OCI-LY3 (cell line): ENCODE data around the gene MYLK.

Experiments
- H2AFZ ChIP-seq: fragments of 200-600, 300-600 bp; shearing (Covaris generic); 2 replicates; pipeline ENCODE4 v1.6.0; 2014; ENCODE audit warnings: antibody characterized with exemption, low read depth, low read length
- H3K27ac ChIP-seq: fragments of 200-600, 300-600 bp; sonication (generic); 2 replicates; pipeline ENCODE4 v1.5.1; 2014; ENCODE audit warnings: mild to moderate bottlenecking, low read length, moderate library complexity, mixed read lengths
- H3K27me3 ChIP-seq: fragments of 200-600, 300-600 bp; sonication (generic); 2 replicates; pipeline ENCODE4 v1.6.1; 2014; ENCODE audit warnings: low read depth, low read length, mixed read lengths
- H3K36me3 ChIP-seq: fragments of 200-600, 300-600 bp; sonication (generic); replicated peaks from 2 replicates; pipeline ENCODE3; 2014; ENCODE audit warnings: low read depth, low read length, mixed read lengths
- H3K4me1 ChIP-seq: fragments of 300-600, 200-600 bp; sonication (generic); 2 replicates; pipeline ENCODE4 v1.6.1; 2014; ENCODE audit warnings: low read length, mixed read lengths
- H3K4me2 ChIP-seq: fragments of 200-600, 300-600 bp; sonication (generic); 2 replicates; pipeline ENCODE4 v1.6.1; 2014; ENCODE audit warnings: low read length, mixed read lengths
- H3K4me3 ChIP-seq: fragments of 300-600, 200-600 bp; sonication (generic); 2 replicates; pipeline ENCODE4 v1.5.1; 2014; ENCODE audit warnings: antibody characterized with exemption, mild to moderate bottlenecking, low read length, moderate library complexity
- H3K79me2 ChIP-seq: fragments of 300-600, 200-600 bp; shearing (Covaris generic); 2 replicates; pipeline ENCODE4 v1.6.1; 2014; ENCODE audit warnings: mild to moderate bottlenecking, low read length, mixed read lengths
- H3K9ac ChIP-seq: fragments of 300-600, 200-600 bp; shearing (Covaris generic); 2 replicates; pipeline ENCODE4 v1.6.0; 2014; ENCODE audit warnings: mild to moderate bottlenecking, low read length, moderate library complexity
- H3K9me3 ChIP-seq: fragments of 200-600, 300-600 bp; shearing (Covaris generic); 2 replicates; pipeline ENCODE4 v1.6.1; 2014; ENCODE audit warnings: low read length, mixed read lengths; ENCODE audit not compliant: insufficient read depth
- H4K20me1 ChIP-seq: fragments of 200-600, 300-600 bp; sonication (generic); 2 replicates; pipeline ENCODE4 v1.6.1; 2016; ENCODE audit warnings: low read length, mixed read lengths; ENCODE audit not compliant: insufficient read depth
- EZH2phosphoT487 ChIP-seq: fragments of 200-600 bp; shearing (Covaris generic); IDR thresholded peaks from 2 replicates; pipeline ENCODE4 v1.6.1; 2018; ENCODE audit warnings: antibody characterized with exemption, mixed run types, low read depth
- TF ChIP-seq, protein P1 (sequence below): fragments of 200-600, 300-600 bp; sonication (generic); IDR thresholded peaks from 2 replicates; pipeline ENCODE4 v1.5.1; 2014; ENCODE audit warnings: antibody characterized with exemption, low read length, low read depth

Gene MYLK

DNA sequence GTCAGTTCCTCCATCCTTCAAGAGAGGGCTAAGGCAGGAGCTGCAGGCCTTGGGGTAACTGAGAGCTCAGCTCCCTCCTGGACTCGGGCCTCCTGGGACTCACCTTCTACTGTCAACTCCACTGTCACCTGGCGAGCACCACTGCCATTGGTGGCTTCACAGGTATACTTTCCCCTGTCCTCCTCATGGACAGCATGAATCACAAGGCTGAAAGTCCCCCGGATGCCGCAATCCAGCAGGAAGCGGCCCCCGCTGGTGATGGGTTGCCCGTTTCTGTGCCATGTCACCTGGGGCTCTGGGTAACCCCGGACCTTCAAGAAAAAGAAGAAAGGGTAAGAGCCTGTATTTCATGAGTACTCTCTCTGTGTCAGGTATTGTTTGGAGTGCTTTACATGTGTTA, 131.9 kb downstream of the MYLK start:
- Histone ChIP-seq H3K27ac (no peak overlapping the region), H3K79me2 (no peaks in the 10 kb centered on the region), H2AFZ (no peak overlapping the region), H3K9ac (no peak overlapping the region), H3K4me2 (no peak overlapping the region), H3K36me3 (no peaks in the 10 kb centered on the region), H3K27me3 (no peaks in the 10 kb centered on the region), H3K4me3 (no peak overlapping the region), H3K9me3 (no peaks in the 10 kb centered on the region), H3K4me1 (peaks cover 5% of the 10 kb centered on the region), H4K20me1 (no peaks in the 10 kb centered on the region)
- TF ChIP-seq, protein P1, sequence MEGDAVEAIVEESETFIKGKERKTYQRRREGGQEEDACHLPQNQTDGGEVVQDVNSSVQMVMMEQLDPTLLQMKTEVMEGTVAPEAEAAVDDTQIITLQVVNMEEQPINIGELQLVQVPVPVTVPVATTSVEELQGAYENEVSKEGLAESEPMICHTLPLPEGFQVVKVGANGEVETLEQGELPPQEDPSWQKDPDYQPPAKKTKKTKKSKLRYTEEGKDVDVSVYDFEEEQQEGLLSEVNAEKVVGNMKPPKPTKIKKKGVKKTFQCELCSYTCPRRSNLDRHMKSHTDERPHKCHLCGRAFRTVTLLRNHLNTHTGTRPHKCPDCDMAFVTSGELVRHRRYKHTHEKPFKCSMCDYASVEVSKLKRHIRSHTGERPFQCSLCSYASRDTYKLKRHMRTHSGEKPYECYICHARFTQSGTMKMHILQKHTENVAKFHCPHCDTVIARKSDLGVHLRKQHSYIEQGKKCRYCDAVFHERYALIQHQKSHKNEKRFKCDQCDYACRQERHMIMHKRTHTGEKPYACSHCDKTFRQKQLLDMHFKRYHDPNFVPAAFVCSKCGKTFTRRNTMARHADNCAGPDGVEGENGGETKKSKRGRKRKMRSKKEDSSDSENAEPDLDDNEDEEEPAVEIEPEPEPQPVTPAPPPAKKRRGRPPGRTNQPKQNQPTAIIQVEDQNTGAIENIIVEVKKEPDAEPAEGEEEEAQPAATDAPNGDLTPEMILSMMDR, result no peak
- no peak for TF ChIP-seq EZH2phosphoT487

DNA sequence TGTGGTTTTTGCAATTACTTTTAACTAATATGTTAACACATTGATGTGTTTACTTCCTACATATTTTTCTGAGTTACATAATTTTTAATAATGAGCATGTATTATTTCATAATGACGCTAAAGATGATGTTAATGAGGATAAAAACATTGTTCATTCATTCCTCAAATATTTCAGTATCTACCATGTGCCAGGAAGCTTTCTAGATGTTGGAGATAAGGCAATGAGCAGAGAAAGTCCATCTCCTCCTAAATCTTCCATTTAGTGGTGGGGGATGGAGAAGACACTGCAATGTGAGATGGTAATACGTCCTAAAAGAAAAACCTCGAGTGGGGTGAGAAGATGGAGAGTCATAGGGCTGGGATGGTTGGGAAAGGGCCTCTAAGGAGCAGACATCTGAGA, 132.7 kb downstream of the MYLK start:
- Histone ChIP-seq H4K20me1 (no peaks in the 10 kb centered on the region), H3K9ac (no peak overlapping the region), H3K79me2 (no peaks in the 10 kb centered on the region), H3K27ac (no peak overlapping the region), H3K36me3 (no peaks in the 10 kb centered on the region), H2AFZ (no peak overlapping the region), H3K4me1 (no peaks in the 10 kb centered on the region), H3K4me3 (no peak overlapping the region), H3K27me3 (no peaks in the 10 kb centered on the region), H3K9me3 (no peaks in the 10 kb centered on the region), H3K4me2 (no peak overlapping the region)
- TF ChIP-seq, protein P1, result no peak
- no peak for TF ChIP-seq EZH2phosphoT487

DNA sequence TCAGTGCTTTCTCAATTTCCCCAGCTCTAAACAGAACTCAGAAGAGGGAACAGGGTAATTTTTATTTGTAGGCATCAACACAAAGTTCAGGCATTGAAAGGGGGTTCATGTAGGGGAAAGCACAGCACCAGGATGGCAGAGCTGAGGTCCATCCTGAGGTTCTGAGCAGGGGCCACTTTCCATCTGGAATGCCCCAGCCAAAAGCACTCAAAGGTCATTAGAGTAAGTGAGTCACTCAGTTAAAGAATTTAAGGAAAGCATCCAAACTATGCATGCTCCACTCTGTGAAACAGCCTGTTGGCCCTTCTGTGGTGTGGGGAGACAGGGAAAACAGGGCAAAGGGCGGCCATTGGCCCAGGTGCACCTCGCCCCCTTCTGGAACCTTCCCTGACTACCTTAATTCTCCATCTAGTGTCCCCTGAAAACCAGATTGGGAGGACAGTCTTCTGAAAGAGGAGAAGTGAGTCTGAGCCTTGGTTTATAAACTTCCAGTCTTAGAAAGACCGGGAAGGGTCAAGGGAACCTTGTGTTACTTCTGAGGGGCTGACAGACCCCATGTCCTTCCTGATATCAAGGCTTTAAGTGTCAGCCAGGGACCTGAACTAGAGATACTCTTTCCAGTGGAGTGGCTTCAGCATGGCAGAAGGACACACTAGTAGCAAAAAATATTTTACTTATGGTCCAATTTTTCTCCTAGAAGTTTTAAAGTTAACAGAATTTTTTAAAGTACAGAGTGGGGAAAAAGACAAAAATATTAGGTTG, 133.3 kb downstream of the MYLK start:
- H3K4me1 ChIP-seq, result no peaks in the 10 kb centered on the region
- no peak overlapping the region for H3K27ac ChIP-seq
- H3K27me3 ChIP-seq, result no peaks in the 10 kb centered on the region
- TF ChIP-seq, protein P1, result no peak
- no peak for TF ChIP-seq EZH2phosphoT487
- H3K9ac ChIP-seq, result no peak overlapping the region
- H3K4me3 ChIP-seq, result no peak overlapping the region
- H3K36me3 ChIP-seq, result no peaks in the 10 kb centered on the region
- no peaks in the 10 kb centered on the region for H4K20me1 ChIP-seq
- H2AFZ ChIP-seq, result no peak overlapping the region
- H3K79me2 ChIP-seq, result no peaks in the 10 kb centered on the region
- no peak overlapping the region for H3K4me2 ChIP-seq
- no peaks in the 10 kb centered on the region for H3K9me3 ChIP-seq

DNA sequence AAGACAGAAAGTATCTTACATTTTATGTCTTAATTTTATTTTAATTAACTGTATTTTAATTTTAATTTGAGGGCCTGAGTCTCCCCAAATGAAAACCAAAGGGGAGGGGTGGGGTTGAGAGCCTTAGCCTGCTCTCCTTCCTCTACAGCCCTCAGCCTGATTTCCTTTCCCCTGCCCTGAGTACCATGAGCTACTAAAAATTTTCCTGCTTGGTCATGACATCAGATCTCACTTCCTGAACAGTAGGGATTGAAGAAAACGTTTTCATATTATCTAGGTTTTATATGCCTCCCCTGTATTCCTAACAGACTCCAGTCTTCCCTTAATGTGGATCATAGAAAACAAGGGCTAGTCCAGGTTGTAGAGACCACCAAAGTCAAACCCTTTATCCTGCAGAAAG, 133.9 kb downstream of the MYLK start:
- H3K9ac ChIP-seq, result no peak overlapping the region
- no peaks in the 10 kb centered on the region for H3K27me3 ChIP-seq
- no peak overlapping the region for H2AFZ ChIP-seq
- no peaks in the 10 kb centered on the region for H3K36me3 ChIP-seq
- H3K27ac ChIP-seq, result no peak overlapping the region
- no peaks in the 10 kb centered on the region for H3K79me2 ChIP-seq
- H3K4me1 ChIP-seq, result no peaks in the 10 kb centered on the region
- no peak overlapping the region for H3K4me2 ChIP-seq
- no peaks in the 10 kb centered on the region for H3K9me3 ChIP-seq
- no peaks in the 10 kb centered on the region for H4K20me1 ChIP-seq
- H3K4me3 ChIP-seq, result no peak overlapping the region
- TF ChIP-seq, protein P1, result no peak
- TF ChIP-seq EZH2phosphoT487, result no peak
